Smooth muscle cell of the brain vasculature (primary cell): ENCODE results near the gene NMNAT2.
"Not testable (repeated sequence)": the region's sequence is repeated elsewhere in the genome, so short reads cannot be mapped to it uniquely, and the experiment has no call there.

Experiments
- DNase-seq: peaks from one replicate; pipeline ENCODE4 v3.0.0-alpha.2; 2012; ENCODE audit warnings: low read depth, low spot score

The NMNAT2 gene

DNA sequence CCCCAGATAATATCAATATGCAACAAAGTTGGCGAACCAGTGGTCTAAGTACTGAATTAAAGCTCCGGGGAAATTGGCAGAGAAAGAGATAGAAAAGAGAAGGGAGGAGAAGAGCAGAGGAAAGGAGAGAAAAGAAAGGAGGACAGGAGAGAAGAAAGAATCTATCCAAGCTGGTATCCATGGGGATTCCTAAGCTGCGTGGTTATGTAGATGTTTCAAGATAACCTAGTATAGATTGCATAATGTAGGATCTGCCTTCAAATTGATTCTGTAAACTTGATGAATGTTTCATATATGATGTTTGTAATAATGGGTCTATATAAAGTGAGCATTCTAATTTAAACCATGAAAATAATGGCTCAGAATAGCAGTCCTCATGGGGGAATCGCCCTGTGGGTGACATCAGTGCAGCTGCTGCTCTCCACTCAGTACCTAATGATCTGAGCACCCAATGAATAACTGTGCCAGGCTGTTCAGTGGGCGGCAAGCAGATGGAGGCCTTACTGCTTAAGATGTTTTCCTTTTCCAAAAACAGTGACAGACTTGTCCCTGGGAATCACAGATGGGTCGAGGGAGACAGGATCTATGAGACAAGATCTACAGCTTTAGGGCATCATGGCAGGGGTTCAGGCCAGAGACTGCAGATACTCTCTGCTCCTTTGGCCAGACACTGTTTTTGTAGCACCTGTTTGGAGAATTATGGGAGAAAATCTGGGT, 154.1 kb downstream of the NMNAT2 start:
- DNase-seq = no peak

DNA sequence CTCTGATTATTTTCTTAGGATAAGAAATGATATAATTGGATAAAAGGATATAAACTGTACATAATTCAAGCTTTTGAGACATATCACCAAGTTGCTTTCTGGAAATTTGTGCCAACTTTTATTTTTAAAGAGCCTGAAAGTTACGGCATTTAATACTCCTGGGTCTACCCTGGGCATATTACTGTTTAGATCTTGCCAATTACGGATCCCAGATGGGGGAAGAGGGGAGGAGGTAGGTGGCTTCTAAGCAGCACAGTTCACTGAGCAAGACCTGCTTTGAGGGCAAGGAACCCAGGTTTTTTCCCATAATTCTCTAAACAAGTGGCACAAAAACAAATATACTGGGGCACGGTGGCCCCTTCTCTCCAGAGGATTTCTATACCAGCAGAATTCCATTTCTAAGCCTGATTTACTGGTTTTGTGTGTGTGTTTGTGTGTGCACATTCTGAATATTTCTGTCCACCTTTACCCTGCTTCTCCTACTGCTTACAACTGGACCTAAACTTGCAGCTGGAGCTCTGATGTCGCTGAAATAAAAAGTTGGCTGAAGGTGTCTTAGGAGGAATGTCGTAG, 155.5 kb downstream of the NMNAT2 start:
- no peak for DNase-seq

DNA sequence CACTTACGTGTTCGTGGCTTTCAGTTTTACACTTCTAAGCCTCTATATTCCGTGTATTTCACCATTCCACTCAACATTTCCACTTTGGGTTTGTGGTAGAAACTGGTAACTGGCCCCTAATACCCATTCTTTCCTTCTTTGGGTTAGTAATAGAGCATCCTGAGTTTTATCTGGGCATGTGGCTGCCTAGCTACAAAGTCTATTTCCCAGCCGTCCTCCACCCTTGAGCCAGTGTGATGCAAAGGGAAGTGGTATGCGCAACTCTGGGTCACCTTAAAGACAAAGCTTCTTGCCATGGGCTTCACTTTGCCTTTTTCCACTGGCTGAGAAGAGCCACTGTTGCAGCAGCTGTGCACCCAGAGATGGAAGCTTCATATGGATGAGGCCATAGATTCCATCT, 158.3 kb downstream of the NMNAT2 start:
- DNase-seq = no peak

- DNase-seq = no peak
Observed at GRCh38 chr1:183255073-183255472, 163.1 kb downstream of the NMNAT2 start.

- no peak for DNase-seq
Observed at GRCh38 chr1:183251959-183252450, 166.2 kb downstream of the NMNAT2 start.

- no peak for DNase-seq
Observed at GRCh38 chr1:183251101-183251958, 166.8 kb downstream of the NMNAT2 start.

DNA sequence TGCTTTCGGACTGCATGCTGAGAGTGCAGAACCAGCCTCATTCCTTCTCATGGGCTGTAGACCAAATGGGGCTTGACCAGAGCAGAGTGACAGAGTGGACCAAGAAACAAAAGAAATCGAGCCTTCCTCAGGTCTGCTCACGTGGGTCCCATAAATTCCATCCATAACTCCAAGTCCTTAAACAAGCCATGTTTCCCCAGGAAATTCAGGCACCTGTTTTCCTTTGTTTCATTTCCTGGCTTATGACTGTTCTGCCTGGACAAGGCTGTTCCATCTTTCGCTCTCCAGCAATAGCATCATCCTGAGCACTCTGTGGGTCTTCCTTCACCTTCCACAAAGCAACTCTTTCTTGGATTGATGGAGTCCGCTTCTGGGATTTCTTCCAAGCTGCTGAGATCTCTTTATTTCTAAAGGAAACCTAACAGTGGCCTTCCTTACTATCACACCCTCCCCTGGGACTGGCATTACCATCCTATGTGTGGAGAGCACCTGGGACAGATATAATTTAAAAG, 168.2 kb downstream of the NMNAT2 start:
- no peak for DNase-seq

DNA sequence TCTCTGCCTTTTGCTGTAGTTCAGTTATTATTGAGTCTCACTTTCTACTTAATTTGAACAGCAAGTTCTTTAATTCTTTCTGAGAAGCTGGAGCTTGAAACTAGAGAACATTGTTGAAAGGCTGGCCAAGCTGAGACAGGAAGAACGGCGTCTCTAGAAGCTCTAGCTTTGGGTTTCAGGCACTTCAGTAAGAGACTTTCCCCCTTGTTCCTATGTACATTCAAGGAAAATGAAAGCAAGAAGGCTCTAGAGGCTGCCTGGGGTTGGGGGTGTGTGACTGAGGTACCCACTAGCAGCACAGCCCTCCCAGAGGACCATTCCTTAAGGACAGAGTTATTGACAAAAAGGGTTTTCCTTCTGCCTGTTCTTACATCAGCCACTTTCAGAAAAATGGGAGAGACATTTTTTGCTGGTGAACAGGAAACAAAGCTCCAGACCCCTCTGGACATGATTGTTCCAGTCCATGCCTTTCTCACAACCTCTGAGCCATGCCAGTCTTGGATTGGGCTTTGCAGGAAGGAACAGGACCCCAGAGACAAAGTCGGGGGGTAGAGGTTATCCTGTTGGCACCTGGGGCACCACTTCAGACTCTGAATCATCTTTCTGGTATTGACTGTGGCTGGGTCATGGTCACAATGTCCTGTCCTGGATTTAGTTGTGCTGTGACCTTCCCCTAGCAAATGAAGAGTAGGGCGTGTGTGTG, 169.0 kb downstream of the NMNAT2 start:
- DNase-seq = no peak

GRCh38 chr1:183247931-183248330, 170.2 kb downstream of the NMNAT2 start:
- no peak for DNase-seq

- DNase-seq = no peak
Observed at GRCh38 chr1:183247484-183247883, 170.7 kb downstream of the NMNAT2 start.

- no peak for DNase-seq
Observed at GRCh38 chr1:183247066-183247465, 171.1 kb downstream of the NMNAT2 start.

- DNase-seq = no peak
Observed at GRCh38 chr1:183246436-183246835, 171.7 kb downstream of the NMNAT2 start.

DNA sequence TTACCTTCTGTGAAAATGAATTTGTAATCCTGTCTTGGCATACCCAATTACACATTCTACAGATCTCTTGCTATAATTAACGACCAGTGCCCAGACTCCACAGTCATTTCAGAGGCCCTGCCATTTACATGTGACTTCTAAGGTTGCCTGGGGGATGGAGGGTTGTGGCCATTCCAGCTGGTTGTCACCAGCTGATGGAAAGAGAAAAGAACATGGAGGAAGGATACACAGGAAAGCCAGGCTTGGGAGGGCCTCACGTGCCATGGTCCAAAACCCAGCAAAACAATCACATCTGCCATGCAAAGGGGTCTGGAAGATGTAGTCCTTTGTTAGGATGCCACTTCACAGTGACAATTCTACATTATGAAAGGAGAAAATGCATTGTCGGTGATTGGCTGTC, 172.8 kb downstream of the NMNAT2 start:
- no peak for DNase-seq

GRCh38 chr1:183244466-183244865, 173.7 kb downstream of the NMNAT2 start:
- DNase-seq = no peak

GRCh38 chr1:183243161-183244050, 174.8 kb downstream of the NMNAT2 start:
- no peak for DNase-seq

DNA sequence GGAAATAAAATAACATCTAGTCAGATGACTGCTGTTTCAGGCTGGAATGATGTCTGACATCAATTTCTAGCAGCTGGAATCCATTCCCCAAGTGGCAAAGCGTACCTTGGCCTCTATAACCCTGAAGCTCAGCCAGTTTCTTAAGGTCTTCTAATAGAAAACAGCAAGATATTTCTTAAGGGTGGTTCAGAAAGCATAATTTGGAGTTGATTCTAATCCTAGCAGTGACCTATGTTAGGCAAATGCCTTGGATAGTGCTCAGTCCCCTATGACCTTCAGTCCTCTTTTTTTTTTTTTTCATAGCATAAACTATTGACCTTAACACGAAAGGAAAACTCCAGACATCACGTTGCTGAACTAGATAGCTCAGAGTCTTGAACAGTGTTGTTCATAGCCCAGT, 175.6 kb downstream of the NMNAT2 start:
- DNase-seq = no peak

GRCh38 chr1:183241471-183241870, 176.7 kb downstream of the NMNAT2 start:
- no peak for DNase-seq

DNA sequence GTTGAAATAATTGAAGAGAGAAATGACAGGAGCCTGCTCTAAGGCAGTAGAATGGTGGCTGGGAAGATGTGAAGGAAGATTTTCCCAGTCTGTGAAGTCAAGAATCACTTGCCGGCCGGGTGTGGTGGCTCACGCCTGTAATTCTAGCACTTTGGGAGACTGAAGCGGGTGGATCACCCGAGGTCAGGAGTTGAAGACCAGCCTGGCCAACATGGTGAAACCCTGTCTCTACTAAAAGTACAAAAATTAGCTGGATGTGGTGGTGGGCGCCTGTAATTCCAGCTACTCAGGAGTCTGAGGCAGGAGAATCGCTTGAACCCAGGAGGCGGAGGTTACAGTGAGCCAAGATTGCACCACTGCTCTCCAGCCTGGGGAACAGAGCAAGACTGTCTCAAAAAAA, 177.3 kb downstream of the NMNAT2 start:
- not testable (repeated sequence) for DNase-seq

- DNase-seq = no peak
Observed at GRCh38 chr1:183240526-183240825, 177.7 kb downstream of the NMNAT2 start.

- DNase-seq = no peak
Observed at GRCh38 chr1:183239793-183240525, 178.2 kb downstream of the NMNAT2 start.
